B cell (primary cell): Measurements from ENCODE around the gene AMY1C. TPM values are rescaled to one million over a fixed set of nuclear protein-coding genes. Genes with fewer than 3 reads are reported as not detected.
"Not testable (repeated sequence)": the region's sequence is repeated elsewhere in the genome, so short reads cannot be mapped to it uniquely, and the experiment has no call there.

Experiments
- ATAC-seq: fragments of 200-7000 bp; cut with Tn5 transposase; one replicate; pipeline ENCODE4 v1.10.0; 2021; ENCODE audit warnings: low read depth, mild to moderate bottlenecking, moderate number of reproducible peaks, moderate library complexity
- CTCF ChIA-PET: fragments of 350-600 bp; sonication (Branson Sonifier 250); formaldehyde crosslinking; loops from one replicate; lab custom pipeline; 2021; ENCODE audit warnings: antibody characterized with exemption, inconsistent platforms; lab: Charles Lee
- POLR2A ChIA-PET: fragments of 350-600 bp; sonication (Branson Sonifier 250); formaldehyde crosslinking; loops from one replicate; lab custom pipeline; 2021; ENCODE audit warnings: antibody characterized with exemption; lab: Charles Lee
- DNase-seq: peaks from one replicate; pipeline ENCODE4 v3.0.0; 2013
- H2AFZ ChIP-seq: 2 replicates; pipeline ENCODE4 v1.6.1; 2012; ENCODE audit warnings: mild to moderate bottlenecking, low read depth, low read length; ENCODE audit not compliant: insufficient read depth, poor library complexity, severe bottlenecking
- H3K27ac ChIP-seq, 2 donors: 1 replicate in 1 of 2; 2 replicates in 1 of 2; pipeline ENCODE4 v1.5.1; 2012 to 2013; ENCODE audit warnings: low read length in 2 of 2, mild to moderate bottlenecking in 2 of 2, moderate library complexity in 1 of 2
- H3K27me3 ChIP-seq, 4 experiments: fragments of 200-600 bp in 1 of 4; sonication (generic) in 1 of 4; replicated peaks in 1 of 4; 1 replicate in 2 of 4; 2 replicates in 2 of 4; pipeline versions ENCODE4 v1.6.1 to v1.7.0; 2013 to 2016; ENCODE audit warnings: low read length in 3 of 4, mild to moderate bottlenecking in 2 of 4, mixed read lengths in 1 of 4, moderate library complexity in 1 of 4; ENCODE audit not compliant: insufficient read depth in 4 of 4, control insufficient read depth in 3 of 4; ENCODE audit errors: control extremely low read depth in 1 of 4
- H3K36me3 ChIP-seq, 2 experiments: replicated peaks in 1 of 2; 1 replicate in 1 of 2; 2 replicates in 1 of 2; pipeline versions ENCODE4 v1.6.1 to v1.7.1; 2013; ENCODE audit warnings: low read length in 1 of 2; ENCODE audit not compliant: insufficient read depth in 2 of 2, control insufficient read depth in 1 of 2; ENCODE audit errors: control extremely low read depth in 1 of 2, extremely low read depth in 1 of 2
- H3K4me1 ChIP-seq, 2 donors: fragments of 200-600 bp in 1 of 2; sonication (generic) in 1 of 2; 1 replicate in 1 of 2; 2 replicates in 1 of 2; pipeline versions ENCODE4 v1.5.1 to v1.6.1; 2013 to 2017; ENCODE audit warnings: low read length in 2 of 2; ENCODE audit not compliant: control insufficient read depth in 2 of 2, insufficient read depth in 2 of 2
- H3K4me2 ChIP-seq: replicated peaks from 2 replicates; pipeline ENCODE3; 2012; ENCODE audit warnings: mild to moderate bottlenecking, low read depth, low read length; ENCODE audit not compliant: poor library complexity, severe bottlenecking
- H3K4me3 ChIP-seq, 5 experiments: fragments of 200-600 bp in 1 of 5; sonication (generic) in 1 of 5; 1 replicate in 3 of 5; 2 replicates in 2 of 5; pipeline versions ENCODE4 v1.5.1 to v1.7.0; 2011 to 2016; ENCODE audit warnings: low read length in 4 of 5, mild to moderate bottlenecking in 4 of 5, low read depth in 2 of 5, control low read depth in 1 of 5, moderate library complexity in 1 of 5; ENCODE audit not compliant: insufficient read depth in 1 of 5; ENCODE audit errors: control extremely low read depth in 1 of 5, extremely low read depth in 1 of 5
- H3K79me2 ChIP-seq: fragments of 200-600 bp; sonication (generic); one replicate; pipeline ENCODE4 v1.6.0; 2016; ENCODE audit warnings: low read length; ENCODE audit not compliant: control insufficient read depth, insufficient read depth
- H3K9ac ChIP-seq: fragments of 200-600 bp; sonication (generic); 2 replicates; pipeline ENCODE4 v1.6.1; 2017; ENCODE audit warnings: mild to moderate bottlenecking, low read length, moderate library complexity
- H3K9me3 ChIP-seq, 3 donors: one replicate each; pipeline versions ENCODE4 v1.6.1 to v1.7.1; 2013; ENCODE audit warnings: low read length in 2 of 3; ENCODE audit not compliant: control insufficient read depth in 2 of 3, insufficient read depth in 1 of 3; ENCODE audit errors: control extremely low read depth in 1 of 3
- H4K20me1 ChIP-seq: 2 replicates; pipeline ENCODE4 v1.6.0; 2012; ENCODE audit warnings: mild to moderate bottlenecking, low read length; ENCODE audit not compliant: insufficient read depth, control insufficient read depth, poor library complexity, severe bottlenecking
- H3K27ac Mint-ChIP-seq: one replicate; pipeline ENCODE4 v1.8.0; 2021; ENCODE audit warnings: mixed read lengths
- H3K27me3 Mint-ChIP-seq: one replicate; pipeline ENCODE4 v1.8.0; 2021; ENCODE audit warnings: mixed read lengths
- H3K4me1 Mint-ChIP-seq: one replicate; pipeline ENCODE4 v1.8.0; 2021; ENCODE audit warnings: mixed read lengths
- H3K4me3 Mint-ChIP-seq: one replicate; pipeline ENCODE4 v1.8.0; 2021; ENCODE audit warnings: mixed read lengths
- H3K9me3 Mint-ChIP-seq: one replicate; pipeline ENCODE4 v1.8.0; 2022; ENCODE audit warnings: mixed read lengths; ENCODE audit not compliant: insufficient read depth
- WGBS: methylation state at CpG from one replicate; pipeline ENCODE4 v1.1.5; 2013; ENCODE audit warnings: missing lambda C conversion rate; ENCODE audit not compliant: insufficient coverage; 5-methylcytosine and 5-hydroxymethylcytosine counted together
- intact Hi-C: fragments of 100-400 bp; cut with micrococcal nuclease; formaldehyde crosslinking; loops from one replicate; pipeline ENCODE4 v1.10.0; 2022
- polyA minus RNA-seq: library from RNA; depleted of rRNA, polyadenylated mRNA; stranded (reverse); fragments of >200 nt; gene quantifications from 2 replicates; pipeline ENCODE4 v1.2.3, GENCODE V29; 2012
- polyA plus RNA-seq: library from polyadenylated mRNA; depleted of rRNA; stranded (reverse); fragments of >200 nt; gene quantifications from 2 replicates; pipeline ENCODE4 v1.2.3, GENCODE V29; 2012
- total RNA-seq, 2 donors: library from RNA; stranded (reverse); fragments of 120-200 nt in 1 of 2; gene quantifications; 1 replicate in 1 of 2; 2 replicates in 1 of 2; pipeline versions ENCODE4 v1.2.3 to v1.2.4, GENCODE V29; 2013 to 2022

The AMY1C gene
- total RNA-seq (not detected in 2 replicates), polyA plus RNA-seq (not detected in 2 replicates), polyA minus RNA-seq (not detected in 2 replicates)
- total RNA-seq (2013) = not detected

DNA sequence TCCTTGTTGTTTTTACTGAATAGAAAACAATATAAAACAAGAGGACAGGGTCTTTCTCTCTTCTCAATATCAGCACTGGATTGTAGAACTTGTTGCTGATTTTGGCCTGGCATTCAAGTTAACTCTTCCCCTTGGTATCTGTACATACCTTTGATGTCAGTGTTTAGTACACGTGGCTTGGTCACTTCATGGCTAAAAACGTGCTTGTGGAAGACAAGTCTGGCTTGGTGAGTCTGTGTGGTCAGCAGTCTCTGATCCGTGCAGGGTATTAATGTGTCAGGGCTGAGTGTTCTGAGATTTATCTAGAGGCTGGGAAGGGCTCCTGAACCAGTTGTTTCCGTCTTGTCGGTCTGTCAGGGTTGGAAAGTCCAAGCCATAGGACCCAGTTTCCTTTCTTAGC, at the start of gene AMY1C:
Gene AMY1C (plus strand): TSS at position 301 of the 400 bp plus-strand sequence. CDS start 572 bp downstream, outside the sequence.
- H3K27me3 Mint-ChIP-seq, H3K4me2 ChIP-seq, H3K4me3 Mint-ChIP-seq, CTCF ChIA-PET, H3K4me3 ChIP-seq, H3K27ac Mint-ChIP-seq, DNase-seq, H3K36me3 ChIP-seq, H3K9me3 ChIP-seq, H4K20me1 ChIP-seq, H3K27ac ChIP-seq, intact Hi-C loops, H3K9ac ChIP-seq, H3K4me1 Mint-ChIP-seq, H3K4me1 ChIP-seq, ATAC-seq, H2AFZ ChIP-seq, H3K79me2 ChIP-seq, POLR2A ChIA-PET, H3K27me3 ChIP-seq, H3K9me3 Mint-ChIP-seq: not testable (repeated sequence)
- no CpG with 5 or more reads among the region's 5 CpGs for WGBS

DNA sequence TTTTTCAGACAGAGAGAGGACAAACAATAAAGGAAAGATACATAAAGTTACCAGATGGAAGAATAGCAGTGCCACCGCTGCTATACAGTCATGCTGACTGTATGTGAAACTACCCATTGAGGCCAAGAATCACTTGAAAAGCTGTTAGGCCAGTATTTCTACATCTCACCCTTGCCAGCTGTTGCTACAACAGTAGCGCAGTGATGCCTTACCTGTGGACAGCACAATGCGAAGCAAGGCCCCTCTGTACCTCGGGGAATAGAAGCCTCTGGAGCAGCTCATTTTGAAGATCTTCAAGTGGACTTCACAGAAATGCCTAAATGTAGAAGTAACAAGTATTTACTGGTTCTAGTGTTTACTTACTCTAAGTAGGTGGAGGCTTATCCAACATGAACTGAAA, 49.0 kb upstream of the AMY1C start:
- POLR2A ChIA-PET, H3K4me1 Mint-ChIP-seq, H2AFZ ChIP-seq: not testable (repeated sequence)

DNA sequence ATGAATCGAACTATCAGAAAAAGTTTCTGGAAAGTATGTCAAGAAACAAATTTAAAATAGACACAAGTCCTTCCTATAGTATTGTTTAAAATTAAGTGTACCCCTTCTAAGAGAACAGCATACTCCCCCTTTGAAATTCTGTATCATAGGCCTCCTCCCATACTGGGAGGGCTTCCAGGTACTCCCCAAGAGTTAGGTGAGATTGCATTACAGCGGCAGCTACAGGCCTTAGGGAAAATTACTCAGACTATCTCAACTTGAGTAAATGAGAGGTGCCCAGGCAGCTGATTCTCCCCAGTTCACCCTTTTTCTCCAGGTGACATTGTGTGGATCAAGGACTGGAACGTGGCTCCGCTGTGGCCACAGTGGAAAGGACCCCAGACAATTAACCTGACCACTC, 48.4 kb upstream of the AMY1C start:
- H2AFZ ChIP-seq, H3K4me1 Mint-ChIP-seq, H3K36me3 ChIP-seq, H3K9ac ChIP-seq, H3K27me3 Mint-ChIP-seq, H3K27ac Mint-ChIP-seq, H3K79me2 ChIP-seq, CTCF ChIA-PET, H3K4me1 ChIP-seq, H3K4me2 ChIP-seq, H3K27me3 ChIP-seq, H3K27ac ChIP-seq, H3K9me3 ChIP-seq, H3K4me3 Mint-ChIP-seq, H4K20me1 ChIP-seq, ATAC-seq, DNase-seq, intact Hi-C loops, H3K4me3 ChIP-seq, H3K9me3 Mint-ChIP-seq, POLR2A ChIA-PET: not testable (repeated sequence)
- WGBS = no CpG with 5 or more reads among the region's 4 CpGs

More for the DNA sequence above, 49.0 kb upstream of the AMY1C start:
- H3K4me2 ChIP-seq, H3K9ac ChIP-seq, H3K27me3 Mint-ChIP-seq, CTCF ChIA-PET, ATAC-seq, H3K27ac ChIP-seq, H3K36me3 ChIP-seq, DNase-seq, H3K4me3 Mint-ChIP-seq, H3K9me3 ChIP-seq, H3K27ac Mint-ChIP-seq, intact Hi-C loops, H3K79me2 ChIP-seq, H3K27me3 ChIP-seq, H3K9me3 Mint-ChIP-seq, H4K20me1 ChIP-seq, H3K4me1 ChIP-seq, H3K4me3 ChIP-seq: not testable (repeated sequence)
- no CpG with 5 or more reads among the region's 4 CpGs for WGBS

DNA sequence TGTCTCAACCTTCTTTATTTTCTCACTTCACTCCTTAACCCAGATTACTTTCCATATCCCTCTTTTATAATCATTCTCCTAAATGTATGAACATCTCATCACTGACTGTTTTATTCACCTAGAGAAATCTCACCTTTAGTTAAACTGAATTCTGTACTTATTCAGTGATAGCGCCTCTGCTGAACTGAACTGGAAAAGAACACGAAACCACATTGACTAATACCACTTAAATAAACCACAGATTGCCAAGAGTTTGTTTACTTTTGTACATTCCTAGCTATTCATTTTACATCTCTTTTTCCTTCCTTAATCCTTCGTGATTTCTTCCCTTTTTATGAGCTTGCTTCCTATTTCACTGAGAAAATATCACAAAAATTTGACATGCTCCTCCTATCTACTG, 42.0 kb upstream of the AMY1C start:
- H3K27ac ChIP-seq, H3K4me1 ChIP-seq, H3K79me2 ChIP-seq, H3K27ac Mint-ChIP-seq, DNase-seq, H3K27me3 ChIP-seq, H3K27me3 Mint-ChIP-seq, ATAC-seq, intact Hi-C loops, H3K9me3 ChIP-seq, H3K9me3 Mint-ChIP-seq, H3K4me3 Mint-ChIP-seq, POLR2A ChIA-PET, H3K4me3 ChIP-seq, H4K20me1 ChIP-seq, H3K36me3 ChIP-seq, H3K4me1 Mint-ChIP-seq, H2AFZ ChIP-seq, H3K4me2 ChIP-seq, CTCF ChIA-PET, H3K9ac ChIP-seq: not testable (repeated sequence)
- WGBS = no CpG with 5 or more reads among the region's 3 CpGs
